Neutrophil (primary cell): Measurements from ENCODE around the gene WDFY3.

Experiments used
- H3K27ac ChIP-seq: fragments of 200-600 bp; sonication (generic); 2 replicates; pipeline ENCODE4 v1.5.1; 2016; ENCODE audit warnings: mild to moderate bottlenecking, moderate library complexity
- H3K27me3 ChIP-seq: fragments of 200-600 bp; sonication (generic); 2 replicates; pipeline ENCODE4 v1.6.0; 2016; ENCODE audit warnings: mild to moderate bottlenecking
- H3K36me3 ChIP-seq: fragments of 200-600 bp; sonication (generic); 2 replicates; pipeline ENCODE4 v1.5.1; 2017
- H3K4me1 ChIP-seq, 2 experiments: fragments of 200-600 bp in 1 of 2; sonication (generic) in 1 of 2; 1 replicate in 1 of 2; 2 replicates in 1 of 2; pipeline versions ENCODE4 v1.5.1 to v1.6.1; 2013 to 2016; ENCODE audit warnings: low read depth in 1 of 2, low read length in 1 of 2, mild to moderate bottlenecking in 1 of 2, moderate library complexity in 1 of 2; ENCODE audit not compliant: control insufficient read depth in 1 of 2, insufficient read depth in 1 of 2
- H3K4me3 ChIP-seq, 2 experiments: fragments of 200-600 bp in 1 of 2; sonication (generic) in 1 of 2; 1 replicate in 1 of 2; 2 replicates in 1 of 2; pipeline ENCODE4 v1.5.1; 2013 to 2016; ENCODE audit warnings: low read depth in 1 of 2, low read length in 1 of 2, mild to moderate bottlenecking in 1 of 2, moderate library complexity in 1 of 2
- H3K9me3 ChIP-seq: fragments of 200-600 bp; sonication (generic); 2 replicates; pipeline ENCODE4 v1.5.1; 2016
- CTCF ChIP-seq: fragments of 200-600 bp; sonication (generic); IDR thresholded peaks from 2 replicates; pipeline ENCODE4 v1.5.1; 2016; ENCODE audit warnings: antibody characterized with exemption

Gene WDFY3

DNA sequence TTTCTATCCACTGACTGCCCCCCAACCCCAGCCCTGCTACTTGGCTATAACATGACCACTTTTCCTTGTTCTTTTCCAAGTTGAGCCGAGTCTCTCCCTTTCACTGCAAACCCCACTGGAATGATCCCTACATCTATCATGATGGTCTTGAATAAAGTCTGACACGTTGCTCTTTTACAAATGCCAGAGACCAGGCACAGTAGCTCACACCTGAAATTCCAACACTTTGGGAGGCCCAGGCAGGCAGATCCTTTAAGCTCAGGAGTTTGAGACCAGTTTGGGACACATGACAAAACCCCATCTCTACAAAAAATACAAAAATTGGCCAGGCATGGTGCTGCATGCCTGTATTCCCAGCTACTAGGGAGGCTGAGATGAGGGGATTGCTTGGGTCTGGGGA is 100.9 kb downstream of the WDFY3 start:
- H3K36me3 ChIP-seq: peaks cover 3% of the 10 kb centered on the region
- no peak for TF ChIP-seq CTCF
- H3K27ac ChIP-seq: no peak overlapping the region
- H3K9me3 ChIP-seq: no peaks in the 10 kb centered on the region
- H3K27me3 ChIP-seq: no peaks in the 10 kb centered on the region
- H3K4me3 ChIP-seq: no peak overlapping the region
- H3K4me1 ChIP-seq: peaks cover 14 to 22% of the 10 kb centered on the region in 2 experiments

- Histone ChIP-seq H3K27ac (no peak overlapping the region), H3K27me3 (no peaks in the 10 kb centered on the region), H3K9me3 (no peaks in the 10 kb centered on the region), H3K4me3 (no peak overlapping the region), H3K36me3 (peaks cover 36% of the 10 kb centered on the region), H3K4me1 (no peaks in the 10 kb centered on the region)
- TF ChIP-seq CTCF: no peak
Observed at GRCh38 chr4:84862064-84862463, 104.4 kb downstream of the WDFY3 start.

DNA sequence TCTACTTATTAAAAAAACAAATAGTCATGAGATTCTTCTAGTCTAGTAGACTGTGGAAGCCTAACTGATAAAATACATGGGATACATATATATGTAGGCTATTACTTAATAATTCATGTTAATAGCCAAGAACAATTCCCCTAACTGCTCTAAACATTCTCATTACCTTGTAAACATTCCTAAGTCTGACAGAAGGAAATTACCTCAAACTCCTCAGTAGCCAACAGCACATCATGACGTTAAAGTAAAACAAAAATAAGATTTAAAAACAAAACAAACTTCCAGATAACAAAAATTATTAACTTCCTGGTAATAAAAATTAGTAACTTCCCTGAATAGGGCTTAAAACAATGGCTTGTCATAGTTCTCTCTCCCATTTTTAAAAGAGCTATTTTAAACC is 109.2 kb downstream of the WDFY3 start:
- TF ChIP-seq CTCF: no peak
- Histone ChIP-seq H3K27ac (no peak overlapping the region), H3K4me1 (no peaks in the 10 kb centered on the region), H3K4me3 (no peak overlapping the region), H3K27me3 (no peaks in the 10 kb centered on the region), H3K9me3 (no peaks in the 10 kb centered on the region), H3K36me3 (peaks cover 40% of the 10 kb centered on the region)

DNA sequence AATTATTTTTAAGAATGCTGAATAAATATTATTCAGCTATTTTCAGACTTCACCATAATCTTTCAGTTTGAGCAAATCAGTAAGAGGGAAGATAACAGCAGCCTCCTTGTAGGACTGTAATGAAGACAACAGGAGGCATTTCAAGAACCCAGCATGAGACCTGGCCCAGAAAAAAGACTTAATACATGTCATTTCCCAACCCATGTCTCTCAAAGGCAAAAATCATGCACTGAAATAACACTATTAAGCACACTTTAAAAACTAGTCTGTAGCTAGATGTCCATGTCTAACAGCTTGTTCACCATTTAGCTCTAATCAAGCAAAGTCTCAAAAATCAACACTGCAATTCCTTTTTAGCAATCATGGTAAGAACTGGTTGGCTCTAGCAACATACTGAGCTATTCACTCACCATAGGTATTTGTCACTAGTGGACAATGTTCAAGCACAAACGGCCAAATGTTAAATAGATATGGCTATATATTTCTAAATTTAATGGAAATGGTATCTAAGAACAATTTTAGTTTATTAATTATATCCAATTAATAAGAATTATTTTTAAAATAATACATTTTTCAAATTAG is 109.9 kb downstream of the WDFY3 start:
- no peak for TF ChIP-seq CTCF
- Histone ChIP-seq H3K27ac (no peak overlapping the region), H3K4me3 (no peak overlapping the region), H3K27me3 (no peaks in the 10 kb centered on the region), H3K36me3 (peaks cover 40% of the 10 kb centered on the region), H3K4me1 (no peaks in the 10 kb centered on the region), H3K9me3 (no peaks in the 10 kb centered on the region)

DNA sequence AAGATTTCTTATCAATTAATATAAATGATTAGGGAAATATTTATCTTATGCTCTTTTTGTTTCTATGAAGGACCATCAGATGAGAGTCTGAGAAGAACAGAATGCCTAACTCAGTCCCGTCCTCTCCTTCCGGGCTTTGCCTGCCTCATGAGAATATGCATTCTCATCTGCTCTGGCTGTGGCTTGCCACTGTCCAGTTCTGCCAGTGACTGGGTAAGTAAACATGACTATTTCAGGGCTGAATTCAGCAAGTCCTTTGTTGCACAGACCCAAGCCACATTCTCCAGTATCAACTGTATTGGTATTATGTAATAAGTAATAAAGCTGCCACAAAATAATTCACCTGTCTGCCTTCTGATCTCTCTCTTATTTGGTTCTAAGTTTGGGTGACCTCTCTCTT is 110.7 kb downstream of the WDFY3 start:
- no peak for TF ChIP-seq CTCF
- H3K27me3 ChIP-seq: no peaks in the 10 kb centered on the region
- H3K4me1 ChIP-seq: no peaks in the 10 kb centered on the region
- no peaks in the 10 kb centered on the region for H3K9me3 ChIP-seq
- H3K36me3 ChIP-seq: peaks cover 38% of the 10 kb centered on the region
- H3K4me3 ChIP-seq: no peak overlapping the region
- no peak overlapping the region for H3K27ac ChIP-seq

- no peak overlapping the region for H3K27ac ChIP-seq
- no peak for TF ChIP-seq CTCF
Observed at GRCh38 chr4:84852081-84852480, 114.4 kb downstream of the WDFY3 start.

More at GRCh38 chr4:84852081-84852480, 114.4 kb downstream of the WDFY3 start:
- no peaks in the 10 kb centered on the region for H3K27me3 ChIP-seq
- no peaks in the 10 kb centered on the region for H3K9me3 ChIP-seq
- peaks cover 23% of the 10 kb centered on the region for H3K36me3 ChIP-seq
- H3K4me3 ChIP-seq: no peak overlapping the region
- peaks cover 12 to 16% of the 10 kb centered on the region in 2 experiments for H3K4me1 ChIP-seq
